Stimulated activated CD8-positive, alpha-beta memory T cell treated with anti-CD3 and anti-CD28 coated beads, Interleukin-7, amount 100 ng/mL, for 1 hour (primary cell): Measurements from ENCODE around the gene IFT57.
A peak's percentile ranks its signal among the peaks of the same experiment; 100 is the strongest.
"Not testable (repeated sequence)": the region's sequence is repeated elsewhere in the genome, so short reads cannot be mapped to it uniquely, and the experiment has no call there.

Experiments used
- DNase-seq, 2 donors: peaks; one replicate each; pipeline ENCODE4 v3.0.0-alpha.2; 2020; ENCODE audit warnings: low read depth in 2 of 2

The IFT57 gene

DNA sequence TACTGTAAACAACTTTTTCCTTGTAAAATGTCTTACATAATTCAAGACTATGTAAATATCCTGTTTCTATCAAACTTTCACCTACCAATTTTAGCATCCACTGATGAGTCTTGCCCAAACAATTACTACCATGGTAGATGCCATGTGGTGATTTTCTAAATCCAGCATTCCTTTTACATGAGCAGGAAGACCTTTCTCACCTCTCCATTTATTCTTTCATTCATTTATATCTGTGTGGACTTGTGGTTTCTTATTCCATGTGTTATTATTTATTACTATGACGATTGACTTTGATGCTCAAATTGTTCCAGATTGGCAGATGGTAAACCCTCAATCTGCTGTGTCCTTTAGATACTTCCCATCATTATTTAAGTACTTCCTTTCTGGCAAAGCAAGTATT lies 62.4 kb downstream of the IFT57 start:
- no peak for DNase-seq

DNA sequence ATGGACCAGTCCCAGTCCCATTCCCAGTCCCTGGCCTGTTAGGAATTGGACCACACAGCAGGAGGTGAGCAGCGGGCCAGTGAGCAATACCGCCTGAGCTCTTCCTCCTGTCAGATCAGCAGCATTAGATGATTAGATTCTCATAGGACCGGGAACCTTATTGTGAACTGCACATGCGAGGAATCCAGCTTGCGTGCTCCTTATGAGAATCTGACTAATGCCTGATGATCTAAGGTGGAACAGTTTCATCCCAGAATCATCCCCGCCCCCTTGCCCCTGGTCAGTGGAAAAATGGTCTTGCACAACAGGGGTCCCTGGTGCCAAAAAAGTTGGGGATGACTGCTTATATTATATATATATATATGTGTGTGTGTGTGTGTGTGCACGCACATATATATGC lies 63.1 kb downstream of the IFT57 start:
- no peak for DNase-seq

DNA sequence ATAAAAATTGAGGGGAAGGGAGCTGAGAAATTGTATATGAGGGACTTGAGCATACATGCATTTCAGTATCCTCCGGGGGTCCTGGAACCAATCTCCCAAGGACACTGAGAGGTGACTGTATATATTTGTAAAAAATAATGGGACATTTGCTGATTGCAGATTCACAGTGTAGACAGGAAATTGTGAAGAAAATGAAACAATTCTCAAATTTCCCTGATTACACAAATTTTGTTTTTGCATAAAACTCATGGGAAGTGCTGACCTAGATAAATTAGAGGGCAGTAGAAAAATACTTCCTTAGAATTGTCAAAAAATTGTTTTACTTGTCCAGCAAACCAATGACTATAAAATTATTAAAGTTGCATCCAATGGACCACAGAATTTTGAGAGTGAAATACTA lies 64.0 kb downstream of the IFT57 start:
- no peak for DNase-seq

DNA sequence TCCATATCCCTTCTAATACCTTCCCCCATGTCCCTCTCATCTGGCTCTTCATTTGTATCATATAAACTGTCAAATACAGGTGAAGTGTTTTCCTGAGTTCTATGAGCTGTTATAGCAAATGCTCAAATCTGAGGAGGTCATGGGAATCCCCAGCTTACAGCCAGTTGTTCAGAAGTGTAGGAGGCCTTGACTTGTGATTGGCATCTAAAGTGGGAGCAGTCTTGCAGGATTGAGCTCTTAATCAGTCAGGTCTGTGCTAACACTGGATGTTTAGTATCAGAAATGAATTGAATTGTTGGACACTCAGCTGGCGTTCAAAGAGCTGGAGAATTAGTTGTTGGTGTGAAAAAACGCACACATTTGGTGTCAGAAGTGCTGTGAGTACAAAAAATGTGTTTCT lies 65.0 kb downstream of the IFT57 start:
- no peak for DNase-seq

DNA sequence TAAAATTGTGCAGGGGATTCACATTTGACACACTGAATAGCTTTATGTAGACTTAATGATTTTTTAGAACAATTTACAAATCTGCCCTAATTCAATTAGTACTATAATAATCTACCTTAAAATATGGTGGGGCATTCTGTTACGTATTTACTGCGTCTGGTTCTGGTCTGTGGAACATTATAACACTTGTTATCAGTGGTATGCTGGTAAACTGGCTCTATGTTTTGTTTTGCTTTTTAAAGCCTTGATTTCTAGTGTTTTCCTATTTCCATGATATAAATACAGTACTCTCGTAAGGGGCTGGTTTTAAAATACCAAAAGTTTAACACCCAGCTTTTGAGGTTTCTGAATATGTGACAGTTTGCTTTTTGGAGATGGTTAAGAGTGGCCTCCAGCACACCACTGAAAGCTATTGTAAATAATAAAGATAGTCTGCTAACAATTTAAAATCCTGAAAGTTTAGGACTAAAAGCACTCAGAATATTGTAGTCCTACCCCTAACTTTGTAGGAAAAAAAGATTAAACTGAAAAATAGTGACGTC lies 65.8 kb downstream of the IFT57 start:
- DNase-seq = no peak

DNA sequence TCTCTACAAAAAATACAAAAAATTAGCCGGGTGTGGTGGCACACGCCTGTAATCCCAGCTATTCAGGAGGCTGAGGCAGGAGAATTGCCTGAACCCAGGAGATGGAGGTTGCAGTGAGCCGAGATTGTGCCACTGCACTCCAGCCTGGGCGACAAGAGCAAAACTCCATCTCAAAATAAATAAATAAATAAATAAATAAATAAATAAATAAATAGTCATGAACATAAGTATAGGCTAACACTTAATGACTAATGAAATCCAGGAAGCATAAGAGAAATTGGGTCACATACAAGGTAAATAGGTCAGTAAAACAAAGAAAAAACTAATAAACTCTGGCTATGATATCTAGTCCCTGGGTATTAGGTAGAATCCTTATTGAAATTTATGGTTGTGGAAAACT lies 66.6 kb downstream of the IFT57 start:
- DNase-seq = not testable (repeated sequence)

DNA sequence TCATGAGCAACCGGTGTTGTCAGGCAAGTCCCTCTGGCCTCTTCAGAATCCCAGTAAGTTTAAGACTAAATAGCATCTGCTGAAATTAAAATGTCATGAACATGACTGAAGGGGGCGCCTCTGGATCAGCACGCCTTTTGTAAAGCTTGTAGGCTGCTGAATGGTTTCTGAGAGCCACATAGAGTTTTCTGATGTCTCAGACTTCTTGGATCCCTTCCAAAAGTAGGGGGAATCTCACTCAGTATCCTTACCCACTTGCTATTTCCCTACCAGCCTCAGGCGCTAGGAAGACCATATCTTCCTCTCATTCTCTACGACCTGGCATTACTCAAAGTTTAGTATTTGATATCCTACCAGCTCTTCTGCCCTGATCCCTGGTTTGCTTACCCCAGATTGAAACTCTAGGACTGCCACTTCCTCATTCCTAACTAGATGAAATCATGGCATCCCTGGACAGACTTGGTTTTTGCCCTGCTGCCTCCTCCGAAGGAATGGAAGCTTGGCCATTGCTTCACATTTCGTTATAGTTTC lies 68.7 kb downstream of the IFT57 start:
- DNase-seq = peak in 1 of 2 donors; percentile 15

DNA sequence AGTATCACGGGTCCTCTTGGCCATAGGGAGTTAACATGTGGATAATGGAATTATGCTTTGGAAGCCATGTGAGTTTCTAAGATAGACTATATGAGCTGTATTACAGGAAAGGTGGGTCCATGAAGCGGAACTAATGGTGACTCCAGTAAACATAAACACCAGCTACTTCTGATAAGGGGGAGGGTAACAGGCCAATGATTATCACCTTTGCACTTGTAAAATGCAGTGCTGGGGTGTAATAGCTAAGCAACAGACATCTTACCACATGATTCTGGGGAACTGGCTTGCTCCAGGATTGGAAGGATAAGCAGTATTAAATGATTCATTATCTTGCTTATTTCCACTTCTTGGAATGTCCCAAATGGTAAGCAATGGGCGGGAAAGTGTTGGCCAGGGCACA lies 70.0 kb downstream of the IFT57 start:
- no peak for DNase-seq

DNA sequence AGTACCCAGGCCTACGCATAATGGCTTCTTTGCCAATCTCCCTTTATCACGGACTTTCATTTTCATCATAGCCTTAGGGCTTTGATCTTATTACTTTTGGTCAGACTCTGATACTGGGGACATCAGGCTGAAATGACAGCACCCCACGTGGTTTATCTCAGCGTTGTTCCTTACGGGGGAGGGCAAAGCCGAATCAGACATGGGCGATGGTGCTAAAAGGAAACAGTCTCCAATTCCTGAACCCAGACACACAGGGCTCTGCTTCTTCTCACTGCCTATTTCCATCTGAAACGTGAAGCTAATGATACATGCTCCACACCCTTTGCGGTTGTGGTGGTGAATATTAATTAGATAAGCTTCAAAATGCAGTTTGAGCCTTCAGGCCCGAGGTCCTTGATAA lies 72.0 kb downstream of the IFT57 start:
- no peak for DNase-seq

DNA sequence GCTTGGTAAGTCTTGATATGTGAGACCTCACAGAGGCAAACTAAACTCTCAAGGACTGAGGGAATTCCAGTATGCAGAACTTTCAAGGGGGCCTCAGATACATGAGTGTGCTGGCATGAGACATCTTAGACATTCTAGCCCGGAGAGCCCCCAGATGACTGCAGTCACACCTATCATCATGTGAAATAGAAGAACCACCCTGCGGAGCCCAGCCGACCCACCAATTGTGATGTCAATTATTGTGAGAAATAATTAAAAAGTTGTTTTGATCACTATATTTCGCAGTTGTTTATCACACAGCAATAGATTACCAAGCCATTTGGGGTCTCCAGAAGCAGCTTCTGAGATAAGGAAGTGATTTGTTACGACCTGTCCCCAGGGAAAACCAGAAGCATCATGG lies 76.1 kb downstream of the IFT57 start:
- DNase-seq = no peak

DNA sequence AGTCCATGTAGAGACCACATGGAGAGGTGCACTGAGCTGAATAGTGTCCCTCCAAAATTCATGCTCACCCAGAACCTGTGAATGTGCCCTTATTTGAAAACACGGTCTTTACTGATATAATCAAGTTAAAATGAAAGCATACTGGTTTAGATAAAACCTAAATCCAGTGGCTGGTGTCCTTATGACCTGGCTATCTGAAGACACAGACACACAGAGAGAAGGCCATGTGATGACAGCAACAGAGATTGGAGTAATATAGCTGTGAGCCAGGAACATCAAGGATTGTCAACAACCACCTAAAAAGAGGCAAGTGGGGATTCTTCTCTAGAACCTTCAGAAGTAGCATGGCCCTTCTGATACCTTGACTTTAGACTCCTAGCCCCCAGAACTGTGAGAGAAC lies 76.6 kb downstream of the IFT57 start:
- DNase-seq = no peak

DNA sequence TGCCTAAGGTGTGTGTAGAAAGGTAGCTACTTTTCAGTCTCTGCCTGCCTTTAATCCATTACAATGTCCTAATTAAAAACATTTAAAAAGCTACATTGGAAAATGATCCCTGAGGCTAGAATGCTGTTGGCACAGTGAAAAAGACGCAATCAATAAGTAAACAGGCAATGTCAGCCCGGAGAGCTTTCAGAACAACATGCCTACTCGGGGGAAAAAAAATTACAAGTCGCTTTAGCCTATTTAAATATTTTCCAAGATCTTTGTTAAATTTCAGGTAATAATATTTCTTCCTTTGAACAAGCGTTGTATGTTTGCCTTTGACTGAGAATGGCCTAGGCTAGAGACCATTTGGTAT lies 84.8 kb downstream of the IFT57 start:
- no peak for DNase-seq

DNA sequence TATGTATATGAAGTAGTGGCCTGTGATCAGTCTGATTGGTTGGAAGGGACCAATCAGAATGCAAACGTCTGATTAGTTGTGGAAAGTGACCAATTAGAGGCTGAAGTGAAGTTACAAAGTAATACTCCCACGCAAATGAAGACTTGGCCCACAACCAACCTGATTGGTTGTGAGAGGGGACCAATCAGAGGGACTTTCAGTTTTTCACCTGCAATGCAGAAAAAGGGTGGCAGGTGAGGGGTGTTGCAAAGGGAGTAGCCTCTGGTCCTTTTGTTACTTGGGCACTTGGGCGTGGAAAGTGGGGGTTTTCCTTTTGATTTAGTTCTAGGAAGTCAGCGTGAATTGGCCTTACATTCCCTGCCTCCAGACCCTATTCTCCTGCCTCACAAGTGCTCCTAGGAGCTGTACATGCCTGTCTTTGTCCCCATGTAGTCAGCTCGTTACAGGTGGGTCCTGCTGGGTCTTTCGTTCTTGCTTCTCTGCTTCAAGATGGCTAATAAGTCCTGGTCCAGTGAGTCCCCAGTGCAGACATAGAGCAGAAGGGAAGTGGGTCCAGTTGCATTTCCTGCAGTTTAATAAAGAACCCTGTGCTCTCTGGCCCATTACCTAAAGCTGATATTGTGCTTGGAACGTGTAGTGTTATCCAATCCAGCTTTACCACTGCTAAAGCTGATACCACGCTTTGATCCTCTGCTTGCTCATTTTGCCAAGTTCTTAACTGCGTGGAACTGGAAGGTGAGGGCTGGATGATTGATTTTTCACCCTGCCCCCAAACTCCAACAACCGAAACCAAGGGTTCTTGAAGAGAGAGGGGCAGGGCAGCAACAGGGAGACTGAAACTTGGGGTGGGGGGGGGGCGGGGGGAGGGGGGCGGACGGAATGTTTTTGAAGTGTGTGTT lies 85.4 kb downstream of the IFT57 start:
- DNase-seq = no peak

DNA sequence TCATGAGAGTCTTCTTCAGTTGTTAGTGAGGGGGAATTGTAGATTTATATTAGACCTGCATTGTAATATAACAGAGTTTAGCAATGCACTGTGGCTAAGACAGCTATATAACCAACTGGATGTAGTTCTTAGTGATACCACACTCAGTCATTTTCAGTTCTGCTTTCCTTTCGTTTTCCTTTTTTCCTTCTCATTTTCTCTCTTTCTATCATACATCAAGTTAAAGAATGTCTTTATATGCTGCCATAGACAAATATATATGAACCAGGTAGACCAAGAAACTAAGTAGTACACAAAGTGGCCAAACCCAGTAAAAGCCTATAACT lies 87.7 kb downstream of the IFT57 start:
- no peak for DNase-seq

DNA sequence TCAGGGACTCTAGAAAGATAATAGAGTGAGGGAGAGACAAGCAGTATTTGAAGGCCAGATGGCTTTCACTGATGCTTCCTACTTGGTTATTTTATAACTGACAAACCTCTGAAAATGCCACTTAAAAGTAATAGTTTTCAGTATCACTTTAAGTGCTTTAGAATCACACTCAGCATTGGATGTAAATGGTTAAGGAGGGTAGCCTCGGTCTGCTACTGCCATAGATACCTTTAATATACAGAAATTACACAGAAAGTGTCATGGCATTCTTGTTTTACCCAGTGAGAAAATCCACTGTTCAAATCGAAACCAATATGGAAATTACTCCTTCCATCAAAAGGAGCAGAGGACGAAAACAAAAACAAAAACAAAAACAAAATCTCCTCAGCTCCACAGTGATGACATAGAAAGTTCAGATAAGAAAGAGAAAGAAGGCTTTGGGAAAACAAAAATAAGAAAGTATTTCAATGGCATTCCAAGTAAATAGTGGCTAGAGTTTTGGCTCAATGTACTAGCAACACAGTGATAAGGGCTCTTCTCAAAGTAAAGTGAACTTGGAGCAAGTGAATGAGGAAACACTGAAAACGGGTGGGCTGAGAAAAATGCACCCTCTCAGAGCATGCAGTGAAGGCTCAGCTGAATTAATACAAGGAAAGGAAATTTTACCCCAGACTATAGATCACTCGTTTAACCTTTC lies 88.2 kb downstream of the IFT57 start:
- DNase-seq = no peak

DNA sequence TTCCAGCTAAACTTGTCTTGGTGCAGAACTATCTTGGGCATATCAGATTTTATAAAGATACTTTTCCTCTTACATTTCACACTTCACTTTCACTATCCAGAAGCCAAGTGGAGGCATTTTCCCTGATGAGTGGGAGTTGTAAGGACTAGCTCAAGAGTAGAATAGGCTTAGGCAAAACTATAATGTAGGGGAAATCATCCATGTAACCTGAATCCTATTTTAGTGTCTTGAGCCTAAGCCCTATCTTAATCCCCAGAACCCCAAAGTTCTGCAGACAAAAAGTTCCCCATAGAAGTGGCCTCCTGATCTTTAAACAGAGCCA lies 89.2 kb downstream of the IFT57 start:
- DNase-seq = no peak

DNA sequence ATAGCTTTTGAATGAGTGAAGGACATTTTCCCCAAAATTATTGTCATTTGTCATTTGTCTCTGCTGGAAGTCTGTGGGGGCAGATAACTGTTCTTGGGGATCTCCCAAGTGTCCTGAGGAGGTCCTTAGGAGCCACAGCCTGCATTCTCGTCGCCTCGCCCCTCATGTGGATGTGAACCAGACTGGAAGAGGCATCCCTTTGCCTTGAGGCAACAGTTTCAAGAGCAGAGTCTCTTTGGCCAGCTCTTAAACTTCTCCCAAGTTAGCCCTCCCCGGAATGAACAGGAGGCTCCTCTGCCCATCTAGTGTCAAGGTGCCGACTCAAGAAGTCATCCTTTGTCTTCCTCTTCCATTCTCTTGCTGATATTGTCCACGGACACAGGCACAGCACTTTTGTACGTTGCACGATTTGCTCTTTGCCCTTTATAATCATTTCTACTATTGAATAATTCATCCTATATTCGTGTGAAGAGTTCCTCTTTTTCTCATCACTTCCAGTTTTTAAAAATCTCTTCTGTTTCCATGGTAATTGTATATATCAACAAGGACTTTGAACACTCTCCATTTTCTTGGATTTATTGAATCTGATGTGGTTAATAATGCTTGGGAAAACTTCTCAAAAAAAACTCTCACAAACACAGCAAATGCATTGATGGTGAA lies 90.6 kb downstream of the IFT57 start:
- no peak for DNase-seq

DNA sequence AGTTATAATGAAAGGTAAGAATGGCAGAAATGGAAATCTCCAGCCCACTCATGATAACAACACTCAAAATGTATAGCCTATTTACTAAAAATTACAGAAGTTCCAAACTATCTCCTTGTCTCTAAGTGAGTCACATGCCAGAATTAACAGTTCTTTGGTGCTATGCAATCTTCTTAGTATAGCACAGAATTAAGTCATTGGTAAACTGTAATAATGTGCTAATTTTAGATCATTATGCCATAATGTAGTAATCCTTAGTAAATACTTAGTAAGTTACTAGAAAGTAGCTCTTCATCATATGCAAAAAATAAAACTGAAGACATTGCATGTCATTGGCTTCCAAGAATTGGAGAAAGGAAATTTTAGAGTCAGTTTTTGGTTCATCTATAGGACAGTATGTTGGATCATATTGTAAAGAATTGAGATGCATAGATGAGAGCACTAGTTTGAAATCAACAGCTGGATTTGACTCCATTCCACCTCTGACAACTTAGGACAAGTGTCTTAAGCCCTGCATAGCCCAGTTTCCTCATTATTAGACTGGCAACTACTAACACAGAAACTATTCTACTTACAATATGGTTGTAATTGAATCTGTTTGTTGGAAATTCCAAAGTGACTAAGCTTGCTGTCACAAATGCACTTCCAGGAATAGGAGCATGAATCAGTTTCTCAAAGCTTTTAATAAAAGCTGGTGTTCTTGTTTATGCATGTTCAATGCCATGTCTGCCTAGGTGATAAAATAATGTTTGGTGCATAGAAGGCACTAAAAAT lies 91.3 kb downstream of the IFT57 start:
- DNase-seq = no peak

DNA sequence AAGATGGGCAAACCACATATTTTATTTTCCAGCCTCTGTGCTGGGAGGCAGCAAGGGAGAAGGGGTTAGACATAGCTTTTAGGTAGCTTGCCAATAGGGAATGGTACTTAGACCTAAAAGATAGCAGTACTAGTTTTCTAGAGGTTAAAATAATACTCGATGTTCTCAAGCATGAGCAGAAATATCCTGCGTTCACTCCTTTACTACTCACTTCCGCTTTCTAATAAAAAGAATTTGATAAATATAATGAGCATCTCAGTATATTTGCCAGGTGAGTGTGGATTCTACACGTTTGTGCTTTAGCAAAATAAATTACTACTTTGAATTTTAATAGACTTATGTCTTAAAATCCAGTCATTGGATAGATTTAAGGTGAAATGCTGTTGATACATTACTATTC lies 92.0 kb downstream of the IFT57 start:
- DNase-seq = no peak

DNA sequence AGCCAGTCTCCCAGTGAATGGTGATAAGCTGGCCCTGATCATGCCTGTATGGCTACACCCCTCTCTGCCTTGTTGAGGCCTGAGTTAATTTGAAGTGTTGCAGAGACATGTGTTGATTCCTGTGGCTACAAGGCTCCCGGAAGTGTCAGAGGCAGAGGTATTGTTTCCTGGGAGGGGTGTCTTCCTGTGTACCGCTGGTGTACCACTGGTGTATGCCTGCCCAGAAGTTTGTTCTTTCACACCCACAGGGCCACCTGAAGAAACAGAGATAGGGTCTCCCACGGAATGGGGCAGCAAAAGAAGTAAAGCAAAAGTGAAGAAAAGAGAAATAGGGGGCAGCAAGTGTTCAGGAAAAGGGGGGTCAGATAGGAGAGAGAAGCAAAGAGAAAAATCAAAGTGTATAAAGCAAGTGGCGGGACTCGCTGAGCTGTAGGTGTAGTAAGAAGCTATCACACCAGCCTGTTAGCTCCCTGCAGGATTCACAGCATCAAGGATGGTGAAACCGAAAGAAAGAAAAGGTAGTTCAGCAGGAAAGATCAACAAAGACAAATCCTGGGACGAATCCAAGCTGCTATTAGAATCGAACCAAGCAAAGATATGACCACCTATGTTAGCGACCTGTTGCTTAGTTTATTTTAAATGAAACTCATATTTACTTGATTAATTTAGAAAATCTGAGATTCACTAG lies 94.8 kb downstream of the IFT57 start:
- DNase-seq = peak in 1 of 2 donors; percentile 34

DNA sequence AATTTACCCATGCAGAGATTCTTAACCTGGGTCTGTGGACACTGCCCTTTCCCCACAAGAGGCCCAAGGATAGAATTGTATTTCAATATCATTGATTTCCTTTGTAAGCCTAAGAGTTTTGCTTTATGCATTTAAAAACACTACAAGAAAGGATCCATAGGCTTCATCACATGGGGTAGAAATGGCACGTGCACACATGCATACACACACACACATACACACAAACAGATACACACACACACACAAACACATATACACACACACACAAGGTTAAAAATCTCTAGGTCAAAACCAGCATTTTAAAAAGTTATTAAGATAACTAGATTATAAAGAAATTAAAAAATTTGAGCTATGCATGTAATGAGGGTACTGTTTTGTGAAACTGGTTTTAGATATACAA lies 95.9 kb downstream of the IFT57 start:
- DNase-seq = no peak
